Upper lobe of left lung (tissue), 4 donors: Measurements from ENCODE around the gene CRIP2.

Source experiments
- CTCF ChIP-seq, 6 experiments: fragments of 450-650 bp in 4 of 6; fragments of 200-600 bp in 2 of 6; sonication (generic) in 2 of 6; IDR thresholded peaks; one replicate each; pipeline ENCODE4 v1.5.1; 2016 to 2019; ENCODE audit warnings: antibody characterized with exemption in 6 of 6
- EP300 ChIP-seq, 4 donors: sonication (generic); formaldehyde crosslinking; IDR thresholded peaks; one replicate each; pipeline ENCODE4 v1.5.1; 2017; ENCODE audit warnings: antibody characterized with exemption in 4 of 4, control low read depth in 2 of 4
- POLR2A ChIP-seq, 4 donors: fragments of 450-650 bp; IDR thresholded peaks; one replicate each; pipeline ENCODE4 v1.5.1; 2016 to 2017; ENCODE audit warnings: antibody characterized with exemption in 4 of 4, mild to moderate bottlenecking in 2 of 4
- POLR2AphosphoS5 ChIP-seq, 2 donors: sonication (generic); formaldehyde crosslinking; IDR thresholded peaks; one replicate each; pipeline ENCODE4 v1.5.1; 2017; ENCODE audit warnings: antibody characterized with exemption in 2 of 2

GRCh38 chr14:105486163-105486973, 11.7 kb downstream of the CRIP2 start, which contains the start of gene CRIP1:
- TF ChIP-seq CTCF (IDR thresholded peaks at IDR 0.05) (no peak), POLR2A (IDR thresholded peaks at IDR 0.05) (no peak), EP300 (IDR thresholded peaks at IDR 0.05) (no peak), POLR2AphosphoS5 (IDR thresholded peaks at IDR 0.05) (no peak)
